Measurements from ENCODE around the gene FOXD4L1. TPM values are rescaled to one million over a fixed set of nuclear protein-coding genes. Genes with fewer than 3 reads are reported as not detected.
"Not testable (repeated sequence)": the region's sequence is repeated elsewhere in the genome, so short reads cannot be mapped to it uniquely, and the experiment has no call there.

The FOXD4L1 gene
- total RNA-seq, 1 donor from 2014 or later: not detected

DNA sequence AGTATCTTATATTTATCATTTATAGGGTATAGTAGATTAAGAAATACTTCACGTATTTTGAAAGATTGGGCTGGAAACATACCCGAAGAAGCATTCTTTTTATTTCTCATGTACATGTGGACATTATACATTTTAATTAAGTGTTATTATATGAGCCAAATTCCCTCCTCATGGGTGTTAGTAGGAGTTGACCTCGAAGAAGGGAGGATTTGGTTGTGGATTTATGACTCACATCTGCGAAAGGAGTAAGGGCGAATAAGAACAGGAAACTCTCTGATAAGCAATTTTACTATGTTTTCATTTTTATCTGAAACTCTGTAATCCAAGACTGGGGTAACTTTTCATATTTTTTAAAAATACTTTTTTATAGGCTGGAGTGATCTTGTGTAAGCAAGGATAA is 23.0 kb downstream of the FOXD4L1 start:
- DNase-seq (ENCODE audit: low spot score): not testable (repeated sequence)

GRCh38 chr2:113524986-113525385 is 26.5 kb downstream of the FOXD4L1 start:
- not testable (repeated sequence) for DNase-seq (ENCODE audit: low spot score)

GRCh38 chr2:113527350-113528045 is 29.0 kb downstream of the FOXD4L1 start:
- not testable (repeated sequence) for DNase-seq (ENCODE audit: low spot score)

DNA sequence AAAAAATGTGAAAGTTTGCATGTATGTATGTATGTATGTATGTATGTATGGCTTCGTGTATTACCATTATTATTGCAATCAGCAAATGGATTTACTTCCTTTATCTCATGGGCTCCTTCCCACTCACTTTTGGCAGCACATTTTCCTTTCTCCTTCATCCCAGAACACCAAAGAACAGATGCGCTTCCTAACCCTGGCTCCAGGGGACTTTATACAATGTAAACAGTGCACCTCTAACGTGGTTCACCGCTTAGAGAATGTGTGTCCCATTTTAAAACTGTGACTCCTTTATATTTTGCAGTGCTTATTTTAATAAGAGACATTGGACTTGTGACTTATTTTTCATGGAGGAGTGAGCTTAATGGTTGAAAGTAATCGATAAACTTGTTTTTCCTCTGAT is 29.7 kb downstream of the FOXD4L1 start:
- not testable (repeated sequence) for DNase-seq (ENCODE audit: low spot score)

- not testable (repeated sequence) for DNase-seq (ENCODE audit: low spot score)
Measured at GRCh38 chr2:113528904-113529303, 30.4 kb downstream of the FOXD4L1 start.

GRCh38 chr2:113532991-113533390 is 34.5 kb downstream of the FOXD4L1 start:
- not testable (repeated sequence) for DNase-seq (ENCODE audit: low spot score)

GRCh38 chr2:113536573-113536972 is 38.1 kb downstream of the FOXD4L1 start:
- not testable (repeated sequence) for DNase-seq (ENCODE audit: low spot score)

DNA sequence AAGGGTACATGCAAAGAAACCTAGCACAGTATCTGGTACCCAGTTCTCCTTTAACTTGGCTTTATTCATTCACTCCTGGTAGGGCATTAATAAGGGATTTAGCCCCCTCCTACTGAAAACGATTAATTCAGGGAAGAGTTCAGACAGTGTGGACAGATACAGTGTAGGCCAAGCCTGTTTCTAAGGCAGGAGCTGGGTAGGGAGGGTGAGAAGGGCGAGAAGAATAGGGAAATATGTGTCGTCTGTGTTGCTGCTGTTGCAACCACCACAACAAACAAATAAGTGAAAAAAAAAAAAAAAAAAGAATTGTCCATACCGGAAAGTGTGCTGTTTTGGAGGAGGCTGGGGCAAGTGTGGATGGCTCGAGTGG is 42.4 kb downstream of the FOXD4L1 start:
- not testable (repeated sequence) for DNase-seq (ENCODE audit: low spot score)

DNA sequence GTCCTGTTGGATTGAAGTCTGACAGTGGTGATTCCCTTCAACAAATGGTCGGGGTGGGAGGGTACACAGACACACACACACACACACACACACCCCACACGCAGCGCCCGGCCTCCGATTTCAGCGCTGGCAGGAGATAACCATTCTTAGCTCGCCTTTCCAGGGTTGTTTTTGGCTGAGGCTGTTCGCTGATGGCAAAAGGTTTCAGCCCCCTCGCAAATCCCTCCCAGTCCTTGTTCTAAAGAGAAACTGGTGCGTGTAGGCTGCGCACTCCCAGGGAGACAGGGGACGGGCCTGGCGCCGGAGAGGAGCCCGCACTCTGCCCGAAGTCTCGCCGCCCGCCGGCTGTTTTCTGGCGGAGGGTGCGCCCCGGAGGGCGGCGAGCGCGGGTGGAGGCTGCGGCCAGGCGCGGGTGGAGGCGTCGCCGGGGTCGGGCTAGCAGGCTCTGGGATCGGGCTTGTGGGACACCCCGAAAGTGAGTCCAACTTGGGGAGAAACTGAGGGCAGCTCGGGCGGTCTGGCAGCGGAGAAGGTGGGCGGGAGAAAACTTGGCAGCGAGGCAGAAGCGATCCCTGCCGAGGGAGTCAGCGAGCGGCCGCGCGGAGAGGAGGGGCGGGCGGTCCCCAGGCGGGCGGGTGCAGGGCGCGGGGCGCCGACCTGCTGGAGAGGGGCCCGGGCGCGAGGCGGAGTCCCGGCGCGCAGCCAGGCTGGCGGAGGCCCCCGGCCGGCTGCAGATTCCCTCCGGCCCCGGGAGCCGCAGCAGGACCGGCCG is 42.9 kb downstream of the FOXD4L1 start:
- DNase-seq (ENCODE audit: low spot score): not testable (repeated sequence)

GRCh38 chr2:113541976-113542485 is 43.6 kb downstream of the FOXD4L1 start:
- not testable (repeated sequence) for DNase-seq (ENCODE audit: low spot score)

GRCh38 chr2:113542529-113542928 is 44.1 kb downstream of the FOXD4L1 start:
- not testable (repeated sequence) for DNase-seq (ENCODE audit: low spot score)

Other genes starting within 250 kb of the FOXD4L1 start
- 5.3 TPM for gene PAX8, start 219.7 kb upstream of the FOXD4L1 start, total RNA-seq
- 25.4 TPM for gene ZNG1B, start 61.0 kb upstream of the FOXD4L1 start, total RNA-seq
- gene RABL2A, start 128.6 kb downstream of the FOXD4L1 start, total RNA-seq: 11.4 TPM

All from mesenteric fat pad (tissue), 1 donor.